ENCODE results near the gene RPL36. TPM values are rescaled to one million over a fixed set of nuclear protein-coding genes. Genes with fewer than 3 reads are reported as not detected.

The RPL36 gene
- total and polyA plus RNA-seq, 2 donors (not counting 3 experiments of a cell fraction or from before 2014, with no cell fraction given): 1,033 to 1,084 TPM

DNA sequence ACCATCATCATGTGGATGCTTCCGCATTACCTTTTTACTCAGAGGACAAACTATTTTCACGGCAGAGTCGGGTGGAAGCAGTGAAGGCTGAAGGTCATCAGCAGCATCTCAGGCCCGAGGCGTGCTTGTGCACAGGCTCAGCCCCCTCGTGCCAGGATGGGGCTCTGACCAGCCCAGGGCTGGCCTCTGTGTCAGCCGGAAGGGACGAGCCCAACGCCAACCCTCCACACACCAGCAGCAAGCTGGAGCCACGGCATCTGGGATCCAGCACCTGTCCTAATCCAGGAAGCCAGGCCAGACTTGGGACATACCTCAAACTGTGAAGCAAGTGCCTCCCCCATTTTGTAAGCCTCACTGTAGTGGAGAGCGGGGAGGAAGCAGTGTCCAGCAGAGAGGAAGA, 20.9 kb upstream of the RPL36 start:
- Histone ChIP-seq H3K4me2 (ENCODE audit: insufficient read depth, low read length) (no peak overlapping the region), H4K20me1 (replicated peaks; ENCODE audit: control insufficient read depth, extremely low read depth, insufficient read depth, low read length) (no peaks in the 10 kb centered on the region), H3K9me1 (replicated peaks; ENCODE audit: control insufficient read depth, extremely low read depth, insufficient read depth, low read length) (no peaks in the 10 kb centered on the region), H3K4me3 (replicated peaks in 1 of 3; ENCODE audit: insufficient read depth in 1 of 3, low read depth in 1 of 3, low read length in 3 of 3) (no peak overlapping the region), H2AFZ (ENCODE audit: low read depth, low read length) (no peak overlapping the region), H3K27me3 (ENCODE audit: control insufficient read depth in 2 of 2, insufficient read depth in 2 of 2, low read length in 2 of 2) (no peaks in the 10 kb centered on the region), H3K27ac (ENCODE audit: insufficient read depth, low read depth, low read length) (no peak overlapping the region), H3K79me2 (ENCODE audit: control insufficient read depth, insufficient read depth, low read length) (no peaks in the 10 kb centered on the region), H3K9me3 (replicated peaks; ENCODE audit: control insufficient read depth, insufficient read depth, low read length) (no peaks in the 10 kb centered on the region), H3K9ac (replicated peaks; ENCODE audit: extremely low read depth, insufficient read depth, low read length) (no peak overlapping the region), H3K36me3 (ENCODE audit: control insufficient read depth in 2 of 2, extremely low read depth in 1 of 2, insufficient read depth in 2 of 2, low read length in 2 of 2) (peaks cover 11 to 42% of the 10 kb centered on the region in 2 experiments), H3K4me1 (ENCODE audit: control insufficient read depth, extremely low read depth, insufficient read depth, low read length) (no peaks in the 10 kb centered on the region)
- no TSS peak for BruUV-seq (replicated peaks)
- DNase-seq (ENCODE audit: low read depth, low spot score) (no peak), FAIRE-seq (no peak)
- dilution Hi-C loops (cut with MboI; ENCODE audit: extremely low pct_ligation_motif_present, low sequenced_read_pairs) (no loop called here), intact Hi-C loops (cut with micrococcal nuclease) (no loop called here)
- TF ChIP-seq POLR2AphosphoS5 (IDR thresholded peaks at IDR 0.05; ENCODE audit: insufficient read depth, low read depth, low read length) (no peak), JUN (IDR thresholded peaks at IDR 0.05; ENCODE audit: borderline replicate concordance, insufficient read depth, insufficient read length, low read depth) (no peak), GATA2 (IDR thresholded peaks at IDR 0.05; ENCODE audit: insufficient read depth, insufficient read length, low read depth, low read length) (no peak), EZH2 (IDR thresholded peaks at IDR 0.05; ENCODE audit: borderline replicate concordance, low read depth, low read length, severe bottlenecking) (no peak), POLR2A (IDR thresholded peaks at IDR 0.05; ENCODE audit: low read depth, low read length) (no peak), FOS (IDR thresholded peaks at IDR 0.05; ENCODE audit: borderline replicate concordance, insufficient read depth, low read length) (no peak), MYC (IDR thresholded peaks at IDR 0.05; ENCODE audit: low read depth, low read length) (no peak)
- TF ChIP-seq, protein P1, sequence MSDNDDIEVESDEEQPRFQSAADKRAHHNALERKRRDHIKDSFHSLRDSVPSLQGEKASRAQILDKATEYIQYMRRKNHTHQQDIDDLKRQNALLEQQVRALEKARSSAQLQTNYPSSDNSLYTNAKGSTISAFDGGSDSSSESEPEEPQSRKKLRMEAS (IDR thresholded peaks at IDR 0.05; ENCODE audit: insufficient read depth, insufficient read length): no peak
- TF ChIP-seq, protein P2, sequence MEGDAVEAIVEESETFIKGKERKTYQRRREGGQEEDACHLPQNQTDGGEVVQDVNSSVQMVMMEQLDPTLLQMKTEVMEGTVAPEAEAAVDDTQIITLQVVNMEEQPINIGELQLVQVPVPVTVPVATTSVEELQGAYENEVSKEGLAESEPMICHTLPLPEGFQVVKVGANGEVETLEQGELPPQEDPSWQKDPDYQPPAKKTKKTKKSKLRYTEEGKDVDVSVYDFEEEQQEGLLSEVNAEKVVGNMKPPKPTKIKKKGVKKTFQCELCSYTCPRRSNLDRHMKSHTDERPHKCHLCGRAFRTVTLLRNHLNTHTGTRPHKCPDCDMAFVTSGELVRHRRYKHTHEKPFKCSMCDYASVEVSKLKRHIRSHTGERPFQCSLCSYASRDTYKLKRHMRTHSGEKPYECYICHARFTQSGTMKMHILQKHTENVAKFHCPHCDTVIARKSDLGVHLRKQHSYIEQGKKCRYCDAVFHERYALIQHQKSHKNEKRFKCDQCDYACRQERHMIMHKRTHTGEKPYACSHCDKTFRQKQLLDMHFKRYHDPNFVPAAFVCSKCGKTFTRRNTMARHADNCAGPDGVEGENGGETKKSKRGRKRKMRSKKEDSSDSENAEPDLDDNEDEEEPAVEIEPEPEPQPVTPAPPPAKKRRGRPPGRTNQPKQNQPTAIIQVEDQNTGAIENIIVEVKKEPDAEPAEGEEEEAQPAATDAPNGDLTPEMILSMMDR (IDR thresholded peaks at IDR 0.05; ENCODE audit: extremely low read depth in 1 of 2, insufficient read depth in 1 of 2, low read depth in 1 of 2, low read length in 2 of 2): no peak
- ChIA-PET CTCF (no interaction called here), POLR2A (no interaction called here)
